Measurements from ENCODE around the gene GALNT10.

GRCh38 chr5:154317916-154318315 is 127.4 kb downstream of the GALNT10 start:
- TF ChIP-seq POLR2A (IDR thresholded peaks at IDR 0.05; ENCODE audit: borderline replicate concordance, extremely low read depth, insufficient read depth, insufficient read length) (no peak), CTCF (IDR thresholded peaks at IDR 0.05 in 2 of 3, conservative IDR thresholded peaks at IDR 0.05 in 1 of 3; ENCODE audit: borderline replicate concordance in 1 of 3, insufficient read depth in 1 of 3, low read depth in 2 of 3, low read length in 2 of 3) (no peak), MAX (IDR thresholded peaks at IDR 0.05) (no peak), ATF3 (IDR thresholded peaks at IDR 0.05) (no peak)

Data from HCT116 (cell line).